ENCODE data around the gene PHACTR3. TPM values are rescaled to one million over a fixed set of nuclear protein-coding genes. Genes with fewer than 3 reads are reported as not detected.

PHACTR3 gene
- total RNA-seq, 4 donors from 2014 or later, result 0.66 to 7.8 TPM; not detected in 2

DNA sequence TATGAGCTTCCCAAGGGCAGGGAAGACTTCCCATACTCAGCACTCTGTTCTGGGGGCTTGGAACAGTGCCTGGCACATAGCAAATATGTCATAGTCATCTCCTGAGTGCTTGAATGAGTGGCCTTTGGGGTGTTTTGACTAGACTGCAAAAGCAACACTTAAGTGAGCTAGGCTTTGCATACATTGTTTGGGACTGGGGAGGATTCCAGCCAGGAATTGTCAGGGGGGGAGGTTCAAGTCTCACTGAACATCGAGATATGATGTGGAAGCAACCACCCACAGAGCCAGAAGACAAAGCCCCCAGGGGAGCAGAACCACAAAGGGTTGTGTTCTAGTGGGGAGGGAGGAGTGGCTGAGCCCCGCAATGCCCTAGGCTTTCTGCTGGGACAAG lies 230.7 kb downstream of the PHACTR3 start:
- TF ChIP-seq CTCF (IDR thresholded peaks at IDR 0.05; ENCODE audit: low read depth), result no peak

DNA sequence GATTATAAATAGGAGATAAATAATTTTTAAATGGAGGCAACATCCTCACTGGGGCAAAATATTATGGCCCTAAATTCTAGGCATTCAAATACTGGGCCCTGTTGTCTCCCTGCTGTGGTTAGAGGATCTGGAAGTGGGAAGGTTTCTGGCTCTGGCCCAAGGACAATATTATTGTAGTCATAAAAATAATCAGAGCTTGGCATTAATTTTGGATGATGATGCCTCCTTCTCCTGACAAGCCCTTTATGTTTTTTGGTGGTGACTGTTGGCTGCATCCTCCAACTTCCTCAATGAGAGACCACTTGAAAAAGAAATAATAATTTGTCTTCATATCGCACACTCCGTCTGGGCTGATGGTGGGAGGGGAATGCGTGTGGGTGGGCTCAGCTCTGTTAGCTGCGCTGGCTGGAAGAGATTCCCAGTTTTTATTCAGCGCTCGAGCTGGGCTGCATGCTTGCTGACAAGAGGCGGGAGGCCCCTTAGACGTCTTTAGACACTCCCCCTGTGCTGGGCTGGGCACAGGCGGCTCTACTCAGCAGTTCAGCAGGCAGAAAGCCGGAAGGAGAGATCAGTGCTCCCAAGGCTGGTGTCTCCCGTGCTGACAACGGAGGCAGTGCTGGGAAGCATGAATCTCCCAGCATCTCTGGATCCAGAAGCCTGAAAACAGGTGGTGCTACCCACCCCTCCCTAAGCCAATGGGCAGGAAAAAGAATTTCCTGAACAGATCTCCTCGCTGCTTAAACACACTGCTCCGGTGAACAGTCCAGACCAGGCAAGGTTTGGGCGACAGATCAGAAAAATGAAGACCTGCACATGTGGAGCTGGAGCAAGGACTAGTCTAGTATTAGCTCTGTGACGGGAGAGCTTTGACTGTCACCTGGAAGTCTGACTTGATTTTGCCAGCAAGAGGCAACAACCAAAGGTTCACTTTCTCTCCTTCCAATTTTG lies 231.4 kb downstream of the PHACTR3 start:
- no peak for TF ChIP-seq CTCF (IDR thresholded peaks at IDR 0.05; ENCODE audit: low read depth)

DNA sequence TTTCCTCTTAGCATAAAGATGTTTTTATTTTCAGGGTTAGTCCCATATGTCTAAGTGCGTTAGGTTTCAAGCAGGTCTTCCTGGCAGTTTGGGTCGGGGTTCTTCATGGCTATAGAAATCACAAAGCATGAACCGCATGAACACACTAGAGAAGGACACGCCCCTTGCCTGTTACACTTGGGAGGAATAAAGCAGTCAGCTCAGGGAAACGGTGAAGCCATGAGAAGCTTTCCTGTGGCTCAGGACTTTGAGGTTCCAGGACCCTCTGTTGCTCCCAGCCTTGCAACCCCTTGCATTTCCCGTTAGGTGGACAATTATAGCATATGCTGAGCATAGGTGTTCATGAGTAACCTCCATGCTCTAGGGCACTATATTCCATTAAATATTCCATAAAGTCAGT lies 232.4 kb downstream of the PHACTR3 start:
- no peak for TF ChIP-seq CTCF (IDR thresholded peaks at IDR 0.05; ENCODE audit: low read depth)

DNA sequence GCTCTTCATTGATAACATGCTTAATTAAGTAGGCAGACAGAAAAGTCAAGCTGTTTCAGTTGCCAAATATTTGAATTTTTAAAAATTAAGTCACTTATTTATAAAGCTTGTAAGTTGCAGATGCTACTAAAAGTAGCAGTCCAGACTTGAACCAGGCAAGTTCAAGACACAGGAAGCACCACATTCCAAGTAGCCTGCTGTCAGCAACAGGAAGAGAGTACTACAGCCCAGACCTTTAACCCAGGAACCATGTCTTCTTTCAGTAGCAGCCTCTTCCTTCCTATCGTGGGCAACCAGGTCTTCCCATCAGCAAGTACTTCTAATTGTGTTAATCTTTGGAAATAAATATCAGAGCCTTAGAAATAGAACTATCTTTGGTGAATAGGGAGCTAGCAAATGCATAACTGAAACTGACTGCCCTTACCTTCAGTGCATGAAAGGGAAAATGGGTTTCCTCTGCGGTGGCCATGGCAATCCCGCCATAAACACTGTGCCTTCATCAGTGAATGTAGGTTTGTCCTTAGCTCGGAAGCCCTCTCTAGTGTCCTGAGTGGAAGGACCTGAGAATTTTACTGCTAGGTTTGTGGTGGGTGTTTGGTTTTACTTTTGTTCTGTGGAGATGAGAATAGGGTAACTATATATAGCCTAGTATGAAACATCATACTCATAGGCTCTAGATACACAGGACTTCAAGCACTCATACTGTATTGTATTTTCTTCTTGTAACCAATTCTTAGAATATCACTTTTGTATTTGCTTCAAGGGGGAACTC lies 233.5 kb downstream of the PHACTR3 start:
- TF ChIP-seq CTCF (IDR thresholded peaks at IDR 0.05; ENCODE audit: low read depth), result no peak

GRCh38 chr20:59839400-59839799 lies 235.1 kb downstream of the PHACTR3 start:
- TF ChIP-seq CTCF (IDR thresholded peaks at IDR 0.05; ENCODE audit: low read depth), result no peak

GRCh38 chr20:59845472-59845871 lies 241.1 kb downstream of the PHACTR3 start:
- TF ChIP-seq CTCF (IDR thresholded peaks at IDR 0.05; ENCODE audit: low read depth), result no peak

DNA sequence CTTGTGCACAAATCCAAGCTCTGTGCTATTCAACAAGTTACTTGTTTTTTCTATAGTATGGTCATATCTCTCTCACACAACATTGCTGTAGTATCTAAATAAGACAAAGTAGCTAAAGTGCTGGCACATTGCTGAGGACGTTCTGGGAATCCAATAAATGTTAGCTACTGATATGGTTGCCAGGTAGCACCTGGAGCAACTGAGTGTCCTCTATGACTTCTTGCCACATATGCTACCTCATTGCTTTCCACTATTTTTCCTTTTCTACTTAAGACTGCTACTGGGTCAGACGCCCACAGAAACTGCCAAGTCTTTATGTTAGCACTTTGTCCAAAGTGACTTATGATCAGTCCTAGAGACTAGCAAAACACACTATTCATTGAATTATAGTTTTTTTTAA lies 243.8 kb downstream of the PHACTR3 start:
- no peak for TF ChIP-seq CTCF (IDR thresholded peaks at IDR 0.05; ENCODE audit: low read depth)

All from subcutaneous adipose tissue (tissue), 4 donors.